ENCODE measurements around the gene PXT1. TPM values are rescaled to one million over a fixed set of nuclear protein-coding genes. Genes with fewer than 3 reads are reported as not detected.

Gene PXT1
- total and polyA plus RNA-seq, 2 donors (not counting 1 experiment from before 2014, with no cell fraction given) = 0.52 TPM; not detected in 1

- Histone ChIP-seq H3K79me2 (ENCODE audit: control insufficient read depth, insufficient read depth, low read length) (no peaks in the 10 kb centered on the region), H3K27ac (ENCODE audit: low read length in 2 of 2) (no peak overlapping the region), H3K4me1 (ENCODE audit: control insufficient read depth in 2 of 2, insufficient read depth in 2 of 2, low read length in 2 of 2) (peaks cover 0 to 7% of the 10 kb centered on the region in 2 donors), H3K36me3 (replicated peaks in 1 of 2; ENCODE audit: control extremely low read depth in 1 of 2, control insufficient read depth in 1 of 2, extremely low read depth in 1 of 2, insufficient read depth in 2 of 2, low read length in 1 of 2) (no peaks in the 10 kb centered on the region), H4K20me1 (ENCODE audit: control insufficient read depth, insufficient read depth, low read length, poor library complexity, severe bottlenecking) (no peaks in the 10 kb centered on the region), H3K27me3 (replicated peaks in 1 of 4; ENCODE audit: control extremely low read depth in 1 of 4, control insufficient read depth in 3 of 4, insufficient read depth in 4 of 4, low read length in 3 of 4) (no peaks in the 10 kb centered on the region), H3K9ac (ENCODE audit: low read length) (no peak overlapping the region), H3K9me3 (ENCODE audit: control extremely low read depth in 1 of 3, control insufficient read depth in 2 of 3, insufficient read depth in 1 of 3, low read length in 2 of 3) (no peaks in the 10 kb centered on the region), H3K4me2 (replicated peaks; ENCODE audit: low read depth, low read length, poor library complexity, severe bottlenecking) (no peak overlapping the region), H2AFZ (ENCODE audit: insufficient read depth, low read depth, low read length, poor library complexity, severe bottlenecking) (no peak overlapping the region), H3K4me3 (ENCODE audit: control extremely low read depth in 1 of 5, extremely low read depth in 1 of 5, insufficient read depth in 1 of 5, low read depth in 2 of 5, low read length in 4 of 5) (no peak overlapping the region)
- Mint-ChIP-seq H3K4me1 (peaks cover 3% of the 10 kb centered on the region), H3K27me3 (peaks cover 8% of the 10 kb centered on the region), H3K4me3 (no peak overlapping the region), H3K27ac (no peak overlapping the region), H3K9me3 (ENCODE audit: insufficient read depth) (no peaks in the 10 kb centered on the region)
- ATAC-seq (ENCODE audit: low read depth) (no peak), DNase-seq (no peak)
- no peak for TF ChIP-seq CTCF (IDR thresholded peaks at IDR 0.05)
- TF ChIP-seq EZH2 (IDR thresholded peaks at IDR 0.05; ENCODE audit: borderline replicate concordance, insufficient read depth, low read depth, low read length, poor library complexity, severe bottlenecking) = no peak
- POLR2A ChIA-PET = no interaction called here
- intact Hi-C loops (cut with micrococcal nuclease) = no loop called here
- 98% methylated on average over 9 of the region's 9 CpGs for WGBS (ENCODE audit: insufficient coverage)
- CTCF ChIA-PET = no interaction called here
These were observed 71.4 kb downstream of the PXT1 start for GRCh38 chr6:36371211-36371610.

- ChIA-PET CTCF (no interaction called here), POLR2A (no interaction called here)
- Mint-ChIP-seq H3K27ac (no peak overlapping the region), H3K27me3 (peaks cover 8% of the 10 kb centered on the region), H3K9me3 (ENCODE audit: insufficient read depth) (no peaks in the 10 kb centered on the region), H3K4me1 (peaks cover 3% of the 10 kb centered on the region), H3K4me3 (no peak overlapping the region)
- Histone ChIP-seq H3K36me3 (replicated peaks in 1 of 2; ENCODE audit: control extremely low read depth in 1 of 2, control insufficient read depth in 1 of 2, extremely low read depth in 1 of 2, insufficient read depth in 2 of 2, low read length in 1 of 2) (no peaks in the 10 kb centered on the region), H3K27me3 (replicated peaks in 1 of 4; ENCODE audit: control extremely low read depth in 1 of 4, control insufficient read depth in 3 of 4, insufficient read depth in 4 of 4, low read length in 3 of 4) (no peaks in the 10 kb centered on the region), H3K79me2 (ENCODE audit: control insufficient read depth, insufficient read depth, low read length) (no peaks in the 10 kb centered on the region), H4K20me1 (ENCODE audit: control insufficient read depth, insufficient read depth, low read length, poor library complexity, severe bottlenecking) (no peaks in the 10 kb centered on the region), H3K4me2 (replicated peaks; ENCODE audit: low read depth, low read length, poor library complexity, severe bottlenecking) (no peak overlapping the region), H3K9me3 (ENCODE audit: control extremely low read depth in 1 of 3, control insufficient read depth in 2 of 3, insufficient read depth in 1 of 3, low read length in 2 of 3) (no peaks in the 10 kb centered on the region), H2AFZ (ENCODE audit: insufficient read depth, low read depth, low read length, poor library complexity, severe bottlenecking) (no peak overlapping the region), H3K4me3 (ENCODE audit: control extremely low read depth in 1 of 5, extremely low read depth in 1 of 5, insufficient read depth in 1 of 5, low read depth in 2 of 5, low read length in 4 of 5) (no peak overlapping the region), H3K4me1 (ENCODE audit: control insufficient read depth in 2 of 2, insufficient read depth in 2 of 2, low read length in 2 of 2) (peaks cover 0 to 12% of the 10 kb centered on the region in 2 donors), H3K27ac (ENCODE audit: low read length in 2 of 2) (no peak overlapping the region), H3K9ac (ENCODE audit: low read length) (no peak overlapping the region)
- no peak for DNase-seq
- intact Hi-C loops (cut with micrococcal nuclease) = no loop called here
- WGBS (ENCODE audit: insufficient coverage) = no CpG with 5 or more reads among the region's 2 CpGs
- no peak for ATAC-seq (ENCODE audit: low read depth)
- TF ChIP-seq EZH2 (IDR thresholded peaks at IDR 0.05; ENCODE audit: borderline replicate concordance, insufficient read depth, low read depth, low read length, poor library complexity, severe bottlenecking) (no peak), CTCF (IDR thresholded peaks at IDR 0.05) (no peak)
These were observed 72.0 kb downstream of the PXT1 start for GRCh38 chr6:36370638-36371037.
